ENCODE measurements around the gene SLC6A19.

SLC6A19 gene

GRCh38 chr5:1174122-1174936 lies 27.1 kb upstream of the SLC6A19 start:
- TF ChIP-seq, protein P1, sequence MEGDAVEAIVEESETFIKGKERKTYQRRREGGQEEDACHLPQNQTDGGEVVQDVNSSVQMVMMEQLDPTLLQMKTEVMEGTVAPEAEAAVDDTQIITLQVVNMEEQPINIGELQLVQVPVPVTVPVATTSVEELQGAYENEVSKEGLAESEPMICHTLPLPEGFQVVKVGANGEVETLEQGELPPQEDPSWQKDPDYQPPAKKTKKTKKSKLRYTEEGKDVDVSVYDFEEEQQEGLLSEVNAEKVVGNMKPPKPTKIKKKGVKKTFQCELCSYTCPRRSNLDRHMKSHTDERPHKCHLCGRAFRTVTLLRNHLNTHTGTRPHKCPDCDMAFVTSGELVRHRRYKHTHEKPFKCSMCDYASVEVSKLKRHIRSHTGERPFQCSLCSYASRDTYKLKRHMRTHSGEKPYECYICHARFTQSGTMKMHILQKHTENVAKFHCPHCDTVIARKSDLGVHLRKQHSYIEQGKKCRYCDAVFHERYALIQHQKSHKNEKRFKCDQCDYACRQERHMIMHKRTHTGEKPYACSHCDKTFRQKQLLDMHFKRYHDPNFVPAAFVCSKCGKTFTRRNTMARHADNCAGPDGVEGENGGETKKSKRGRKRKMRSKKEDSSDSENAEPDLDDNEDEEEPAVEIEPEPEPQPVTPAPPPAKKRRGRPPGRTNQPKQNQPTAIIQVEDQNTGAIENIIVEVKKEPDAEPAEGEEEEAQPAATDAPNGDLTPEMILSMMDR (IDR thresholded peaks at IDR 0.05), result peak; percentile 88

GRCh38 chr5:1175015-1175414 lies 26.4 kb upstream of the SLC6A19 start:
- TF ChIP-seq, protein P1 (IDR thresholded peaks at IDR 0.05), result no peak

DNA sequence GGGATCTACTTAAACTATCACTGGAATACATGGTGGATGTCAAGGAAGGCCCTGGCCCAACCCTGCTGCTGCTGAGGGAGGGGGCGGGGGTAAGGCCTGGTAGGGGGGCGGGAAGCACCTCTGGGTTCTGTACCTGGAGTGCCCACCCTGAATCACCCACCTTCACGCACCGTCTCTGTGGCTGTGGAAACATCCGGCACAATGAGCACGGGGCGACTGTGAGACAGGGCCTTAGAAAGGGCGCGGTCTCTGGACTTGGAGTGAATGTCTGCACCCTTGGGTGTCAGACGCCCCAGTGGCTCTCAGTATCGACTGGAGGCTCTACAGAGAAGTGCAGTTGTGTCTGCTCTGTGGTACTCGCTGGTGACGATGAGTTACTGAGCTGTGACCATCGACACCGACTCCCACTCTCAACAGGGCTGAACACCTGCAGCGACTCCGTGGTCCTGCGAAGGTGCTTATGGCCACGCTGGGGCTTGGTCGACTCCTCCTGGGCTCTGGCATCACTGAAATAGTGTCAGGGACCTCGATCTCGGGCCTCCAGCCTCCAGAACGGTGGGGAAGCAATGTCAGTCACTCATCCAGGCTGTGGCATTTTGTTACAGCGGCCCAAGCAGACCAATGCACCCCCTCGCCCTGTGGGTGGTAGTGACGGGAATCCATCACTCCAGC lies 25.5 kb upstream of the SLC6A19 start:
- TF ChIP-seq, protein P1 (IDR thresholded peaks at IDR 0.05), result no peak

- TF ChIP-seq, protein P1 (IDR thresholded peaks at IDR 0.05), result no peak
Measured at GRCh38 chr5:1176473-1177391, 24.7 kb upstream of the SLC6A19 start.

DNA sequence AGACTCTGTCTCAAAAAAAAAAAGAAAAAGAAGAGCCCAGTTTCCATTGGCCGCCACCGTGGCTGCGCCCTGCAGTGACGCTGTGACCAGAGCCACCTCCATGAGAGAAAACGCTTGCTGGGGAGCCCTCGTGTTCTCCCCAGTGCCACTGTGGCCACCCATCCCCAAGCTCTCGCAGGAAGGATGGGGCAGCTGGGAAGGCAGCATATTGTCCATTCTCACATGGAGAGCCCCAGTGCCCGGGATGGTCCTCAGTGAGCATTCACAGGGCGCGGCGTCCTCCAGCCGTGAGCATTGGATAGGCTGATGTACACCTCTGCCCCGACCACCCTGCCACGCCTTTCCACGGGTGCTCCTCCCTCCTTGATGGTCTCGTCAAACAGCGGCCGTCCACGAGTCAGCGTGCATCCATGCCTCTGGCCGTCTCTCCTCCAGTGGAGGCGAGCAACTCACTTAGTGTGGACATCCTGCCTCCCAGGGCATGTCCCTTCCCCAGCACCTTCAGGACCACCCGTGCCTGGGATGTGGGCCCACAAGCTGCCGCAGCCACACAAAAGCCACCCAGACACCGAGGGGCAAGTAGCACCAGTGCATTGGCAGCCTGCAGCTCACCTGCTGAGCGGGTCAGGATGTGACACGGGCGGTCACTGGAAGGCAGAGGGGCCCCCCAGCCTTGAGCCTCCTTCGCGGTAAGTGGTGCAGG lies 23.4 kb upstream of the SLC6A19 start:
- TF ChIP-seq, protein P1 (IDR thresholded peaks at IDR 0.05), result no peak

DNA sequence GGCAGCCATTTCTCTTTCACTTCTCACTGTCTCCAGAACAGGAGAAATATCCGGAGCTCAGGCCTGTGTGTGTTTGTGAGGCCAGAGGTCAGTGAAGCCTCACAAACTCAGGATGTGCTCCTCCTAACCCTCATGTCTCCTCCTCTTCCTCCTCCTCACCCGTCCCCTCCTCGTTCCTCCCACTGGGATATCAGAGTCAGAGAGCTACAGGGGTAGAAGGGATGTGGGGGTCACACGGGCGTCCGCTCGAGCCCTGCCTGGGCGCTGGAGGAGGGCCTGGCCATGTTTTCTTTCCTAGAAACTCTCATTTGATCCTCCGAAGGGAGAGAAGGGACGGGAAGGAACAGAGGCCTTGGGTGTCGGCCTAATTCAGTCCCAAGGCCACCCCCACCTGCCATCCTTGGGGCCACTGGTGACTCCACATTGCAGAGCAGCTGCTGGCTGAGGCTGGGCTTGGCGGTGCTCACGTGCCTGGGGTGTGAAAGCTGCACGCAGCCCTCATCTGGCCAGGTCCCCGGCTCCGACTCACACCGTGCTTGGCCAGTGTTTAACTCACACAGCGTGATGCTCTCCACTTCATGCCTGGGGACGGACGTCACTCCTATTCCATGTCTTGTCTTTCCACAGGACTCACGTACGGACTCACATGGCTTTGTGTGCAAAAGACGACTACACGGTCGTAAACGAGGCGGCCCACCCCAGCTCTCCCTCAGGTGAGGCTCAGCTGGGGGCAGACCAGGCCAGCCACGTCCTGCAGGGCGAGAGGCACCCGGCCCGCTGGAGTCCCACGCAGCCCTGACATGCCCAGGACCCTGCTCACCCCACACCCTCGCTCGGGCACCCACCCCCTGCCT lies 22.6 kb upstream of the SLC6A19 start:
- TF ChIP-seq, protein P1 (IDR thresholded peaks at IDR 0.05), result no peak
